Fibroblast of mammary gland (primary cell): ENCODE data around the gene CCDC38.

Experiments
- DNase-seq: peaks from one replicate; pipeline ENCODE4 v3.0.0-alpha.2; 2010; ENCODE audit warnings: low read depth
- H3K4me3 ChIP-seq: 2 replicates; pipeline ENCODE4 v1.5.1; 2011; ENCODE audit warnings: low read depth, mild to moderate bottlenecking, low read length, moderate library complexity; ENCODE audit not compliant: control insufficient read depth
- CTCF ChIP-seq: conservative IDR thresholded peaks from 2 replicates; pipeline ENCODE4 v1.5.1; 2011; ENCODE audit warnings: low read depth, low read length, inconsistent platforms; ENCODE audit not compliant: control insufficient read depth, insufficient read depth

CCDC38 gene

DNA sequence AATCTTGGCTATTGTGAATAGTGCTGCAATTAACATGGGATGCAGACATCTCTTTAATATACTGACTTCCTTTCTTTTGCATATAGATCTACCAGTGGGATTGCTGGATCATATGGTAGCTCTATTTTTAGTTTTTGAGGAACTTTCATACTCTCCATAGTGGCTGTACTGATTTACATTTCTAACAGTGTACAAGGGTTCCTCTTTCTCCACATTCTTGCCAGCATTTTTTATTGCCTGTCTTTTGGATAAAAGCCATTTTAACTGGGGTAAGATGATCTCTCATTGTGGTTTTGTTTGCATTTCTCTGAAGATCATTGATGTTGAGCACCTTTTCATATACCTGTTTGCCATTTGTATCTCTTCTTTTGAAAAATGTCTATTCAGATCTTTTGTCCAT is 9.1 kb upstream of the CCDC38 start:
- DNase-seq = no peak
- no peak overlapping the region for H3K4me3 ChIP-seq
- TF ChIP-seq CTCF = no peak

- H3K4me3 ChIP-seq = no peak overlapping the region
- TF ChIP-seq CTCF = no peak
- no peak for DNase-seq
Observed at GRCh38 chr12:95949477-95950206, 7.2 kb upstream of the CCDC38 start.

- DNase-seq = no peak
- no peak overlapping the region for H3K4me3 ChIP-seq
- no peak for TF ChIP-seq CTCF
Observed at GRCh38 chr12:95944108-95944704, 1.8 kb upstream of the CCDC38 start.

DNA sequence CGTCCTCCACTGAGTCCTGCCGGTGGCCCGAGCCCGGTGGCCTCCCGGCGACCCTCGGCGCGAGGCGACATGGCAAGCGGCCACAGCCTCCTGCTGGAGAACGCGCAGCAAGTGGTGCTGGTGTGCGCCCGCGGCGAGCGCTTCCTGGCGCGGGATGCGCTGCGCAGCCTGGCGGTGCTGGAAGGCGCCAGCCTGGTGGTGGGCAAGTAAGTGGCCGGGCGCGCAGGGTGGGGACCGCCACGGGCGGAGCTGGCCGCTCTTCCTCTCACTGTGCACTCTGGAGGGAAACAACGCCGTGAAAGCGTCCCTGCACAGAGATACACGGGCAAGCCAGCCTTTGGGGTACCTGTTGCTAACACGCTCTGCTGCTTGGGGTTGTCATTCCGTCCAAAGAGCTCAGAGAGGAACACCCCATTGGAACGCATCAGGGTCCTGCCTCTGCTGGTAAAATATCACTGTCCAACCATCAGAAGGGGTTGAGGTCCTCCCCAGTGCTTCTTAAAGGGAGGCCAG is 972 bp upstream of the CCDC38 start, which contains the start of gene AMDHD1:
Gene AMDHD1 (plus strand): TSS at position 2 of the 513 bp plus-strand sequence. CDS start 68 bp downstream, at position 70.
- DNase-seq = peak; percentile 36
- peak within 1 kb of the TSS; percentile 69 for H3K4me3 ChIP-seq
- TF ChIP-seq CTCF = no peak

GRCh38 chr12:95942101-95942523 is 302 bp downstream of the CCDC38 start:
- DNase-seq = no peak
- peak overlapping the region; percentile 69 for H3K4me3 ChIP-seq
- no peak for TF ChIP-seq CTCF

GRCh38 chr12:95940514-95940913 is 1.9 kb downstream of the CCDC38 start:
- no peak for DNase-seq
- TF ChIP-seq CTCF = no peak
- no peak overlapping the region for H3K4me3 ChIP-seq
